ENCODE data around the gene PLCH2. TPM values are rescaled to one million over a fixed set of nuclear protein-coding genes. Genes with fewer than 3 reads are reported as not detected.

Gene PLCH2
- total RNA-seq, 4 donors from 2014 or later: 83.3 to 324 (median 130) TPM

GRCh38 chr1:2525920-2526823 lies 50.1 kb downstream of the PLCH2 start, which contains the start of gene PANK4:
Gene PANK4 (minus strand): TSS chr1:2526596. CDS start chr1:2526587, 9 bp downstream.
- Histone ChIP-seq H3K36me3 (peaks cover 7% of the 10 kb centered on the region), H3K9me3 (no peaks in the 10 kb centered on the region), H3K4me1 (peaks cover 76% of the 10 kb centered on the region), H3K27ac (peak within 1 kb of the TSS; percentile 78), H3K27me3 (peaks cover 12% of the 10 kb centered on the region), H3K4me3 (peak within 1 kb of the TSS; percentile 58)
- 2% methylated on average over 16 of the region's 107 CpGs for WGBS
- DNase-seq (ENCODE audit: low spot score in 2 of 2): peak; percentile 92 to 95
- TF ChIP-seq EP300 (IDR thresholded peaks at IDR 0.05) (no peak), POLR2A (IDR thresholded peaks at IDR 0.05) (no peak), POLR2AphosphoS5 (IDR thresholded peaks at IDR 0.05) (no peak), CTCF (IDR thresholded peaks at IDR 0.05) (no peak)

DNA sequence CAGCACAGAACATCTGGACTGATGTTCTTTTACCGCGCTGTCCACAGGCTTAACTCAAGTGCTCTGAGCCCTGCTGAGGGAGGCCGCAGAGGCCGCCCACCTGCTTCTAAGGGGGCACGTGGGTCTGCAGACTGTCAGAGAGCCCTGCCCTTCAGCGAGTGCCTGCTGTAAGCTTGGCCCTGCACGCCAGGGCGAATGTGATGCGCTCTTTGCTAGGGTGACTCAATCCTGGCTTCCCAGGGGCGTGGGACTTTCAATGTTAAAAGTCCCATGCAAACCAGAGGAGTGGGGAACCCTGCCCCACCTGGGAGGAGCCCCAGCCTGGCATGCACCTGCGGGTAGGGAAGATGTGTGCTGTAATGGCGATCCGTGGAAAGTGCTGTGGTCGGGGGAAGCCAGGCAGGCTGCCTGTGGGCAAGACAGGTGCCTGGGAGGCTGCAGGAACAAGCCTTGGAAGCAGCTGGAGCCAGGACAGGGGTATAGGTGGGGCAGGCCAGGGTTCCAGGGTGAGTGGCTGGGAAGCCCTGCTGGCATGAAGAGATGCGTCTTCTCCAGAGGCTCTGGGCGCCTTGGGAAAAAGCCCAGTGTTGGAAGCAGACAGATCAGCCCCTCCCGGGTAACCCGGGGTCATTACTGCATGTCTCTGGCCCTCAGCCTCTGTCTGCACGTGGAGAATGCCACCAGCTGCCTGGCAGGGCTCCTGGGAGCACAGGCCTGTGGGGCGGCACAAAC lies 50.9 kb downstream of the PLCH2 start:
- no peak for TF ChIP-seq EP300 (IDR thresholded peaks at IDR 0.05)
- TF ChIP-seq POLR2AphosphoS5 (IDR thresholded peaks at IDR 0.05): no peak
- no peak for TF ChIP-seq CTCF (IDR thresholded peaks at IDR 0.05)
- TF ChIP-seq POLR2A (IDR thresholded peaks at IDR 0.05): no peak
- DNase-seq (ENCODE audit: low spot score in 2 of 2): peak in 1 of 2 donors; percentile 82
- Histone ChIP-seq H3K36me3 (no peaks in the 10 kb centered on the region), H3K27me3 (peaks cover 21% of the 10 kb centered on the region), H3K27ac (peak overlapping the region; percentile 78), H3K4me3 (peak overlapping the region; percentile 58), H3K9me3 (no peaks in the 10 kb centered on the region), H3K4me1 (peaks cover 84% of the 10 kb centered on the region)
- WGBS: 23% methylated on average over 8 of the region's 20 CpGs

DNA sequence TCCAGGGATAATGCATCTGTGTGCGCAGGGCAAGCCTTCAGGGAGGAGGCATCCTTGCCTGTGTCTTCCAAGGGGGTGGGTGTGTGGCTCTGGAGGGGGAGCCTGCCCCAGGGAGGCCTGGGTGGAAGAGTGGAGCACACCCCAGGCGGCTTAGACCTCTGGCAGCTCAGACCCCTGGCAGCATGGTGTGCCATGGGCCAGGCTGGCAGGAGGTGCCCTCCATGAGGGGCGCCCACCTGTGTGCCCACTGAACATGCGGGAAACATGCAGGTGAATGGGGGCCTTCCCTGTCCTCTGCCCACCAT lies 51.4 kb downstream of the PLCH2 start:
- WGBS: 60% methylated on average over 1 of the region's 4 CpGs
- H3K9me3 ChIP-seq: no peaks in the 10 kb centered on the region
- H3K4me3 ChIP-seq: no peak overlapping the region
- no peaks in the 10 kb centered on the region for H3K36me3 ChIP-seq
- peaks cover 89% of the 10 kb centered on the region for H3K4me1 ChIP-seq
- H3K27ac ChIP-seq: peak overlapping the region; percentile 78
- peaks cover 26% of the 10 kb centered on the region for H3K27me3 ChIP-seq
- DNase-seq (ENCODE audit: low spot score in 2 of 2): no peak
- TF ChIP-seq CTCF (IDR thresholded peaks at IDR 0.05) (no peak), EP300 (IDR thresholded peaks at IDR 0.05) (no peak), POLR2A (IDR thresholded peaks at IDR 0.05) (no peak), POLR2AphosphoS5 (IDR thresholded peaks at IDR 0.05) (no peak)

GRCh38 chr1:2528016-2528415 lies 51.9 kb downstream of the PLCH2 start:
- Histone ChIP-seq H3K4me3 (no peak overlapping the region), H3K4me1 (peaks cover 93% of the 10 kb centered on the region), H3K27ac (peak overlapping the region; percentile 78), H3K27me3 (peaks cover 31% of the 10 kb centered on the region), H3K9me3 (no peaks in the 10 kb centered on the region), H3K36me3 (no peaks in the 10 kb centered on the region)
- DNase-seq (ENCODE audit: low spot score in 2 of 2): no peak
- WGBS: 20% methylated on average over 1 of the region's 12 CpGs
- no peak for TF ChIP-seq EP300 (IDR thresholded peaks at IDR 0.05)
- TF ChIP-seq POLR2AphosphoS5 (IDR thresholded peaks at IDR 0.05): no peak
- TF ChIP-seq POLR2A (IDR thresholded peaks at IDR 0.05): no peak
- TF ChIP-seq CTCF (IDR thresholded peaks at IDR 0.05): no peak

- Histone ChIP-seq H3K27me3 (peaks cover 31% of the 10 kb centered on the region), H3K4me1 (peaks cover 93% of the 10 kb centered on the region), H3K9me3 (no peaks in the 10 kb centered on the region), H3K4me3 (peak overlapping the region; percentile 48), H3K36me3 (no peaks in the 10 kb centered on the region), H3K27ac (peak overlapping the region; percentile 9)
- 19% methylated on average over 6 of the region's 10 CpGs for WGBS
- TF ChIP-seq POLR2A (IDR thresholded peaks at IDR 0.05): no peak
- TF ChIP-seq EP300 (IDR thresholded peaks at IDR 0.05): no peak
- TF ChIP-seq CTCF (IDR thresholded peaks at IDR 0.05): no peak
- DNase-seq (ENCODE audit: low spot score in 2 of 2): no peak
Observed at GRCh38 chr1:2528611-2528965, 52.5 kb downstream of the PLCH2 start.
